Lower leg skin (tissue), 3 donors: ENCODE measurements around the gene NPDC1.

Source experiments
- POLR2A ChIP-seq, 2 donors: fragments of 450-650 bp; IDR thresholded peaks; one replicate each; pipeline ENCODE4 v1.6.1; 2016 to 2017; ENCODE audit warnings: antibody characterized with exemption in 2 of 2, mild to moderate bottlenecking in 1 of 2, moderate library complexity in 1 of 2
- TF ChIP-seq, protein P1 (sequence below), 3 donors: fragments of 450-650 bp; IDR thresholded peaks; one replicate each; pipeline ENCODE4 v1.5.1; 2016; ENCODE audit warnings: antibody characterized with exemption in 3 of 3, mild to moderate bottlenecking in 3 of 3, moderate library complexity in 2 of 3

DNA sequence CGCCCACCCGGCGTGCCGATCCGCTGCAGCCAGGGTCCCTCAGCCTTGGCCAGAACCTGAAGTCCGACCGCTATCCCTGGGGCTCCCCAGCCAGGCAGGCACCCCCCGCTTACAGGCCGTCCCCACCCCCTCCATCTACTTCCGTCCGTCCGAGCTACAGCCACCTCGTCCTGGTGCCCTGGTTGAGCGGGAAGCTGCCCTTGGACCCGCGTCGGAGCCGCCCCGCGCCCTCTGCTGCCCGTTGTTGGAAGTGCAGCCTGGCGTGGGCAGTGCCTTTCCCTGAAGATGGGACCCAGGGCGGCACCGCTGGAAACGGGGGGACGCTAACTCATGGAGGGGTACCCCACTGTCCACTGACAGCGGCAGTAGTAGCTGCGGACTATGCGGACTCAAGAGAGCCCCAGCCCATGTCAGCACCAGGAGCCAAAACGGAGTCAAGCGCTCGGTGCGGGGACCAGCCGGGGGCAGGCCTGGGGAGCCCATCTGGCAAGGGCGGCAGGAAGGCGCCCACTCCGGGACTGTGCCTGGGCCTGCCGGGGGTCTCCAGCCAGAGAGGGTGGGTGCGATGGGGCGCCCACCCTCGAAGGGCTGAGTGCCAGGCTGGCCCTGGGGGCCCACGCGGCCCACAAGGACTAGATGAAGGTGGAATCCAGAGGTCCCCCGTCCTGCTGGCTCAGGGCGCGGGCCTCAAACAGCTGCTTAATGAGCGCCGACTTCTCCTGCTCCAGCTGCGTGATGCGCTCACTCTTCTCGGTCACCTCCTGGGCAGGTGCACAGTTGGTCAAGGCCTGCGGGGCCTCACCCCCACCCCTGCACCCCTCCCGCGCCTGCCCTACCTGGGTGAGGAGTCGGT, 18.3 kb upstream of the NPDC1 start:
- TF ChIP-seq, protein P1, sequence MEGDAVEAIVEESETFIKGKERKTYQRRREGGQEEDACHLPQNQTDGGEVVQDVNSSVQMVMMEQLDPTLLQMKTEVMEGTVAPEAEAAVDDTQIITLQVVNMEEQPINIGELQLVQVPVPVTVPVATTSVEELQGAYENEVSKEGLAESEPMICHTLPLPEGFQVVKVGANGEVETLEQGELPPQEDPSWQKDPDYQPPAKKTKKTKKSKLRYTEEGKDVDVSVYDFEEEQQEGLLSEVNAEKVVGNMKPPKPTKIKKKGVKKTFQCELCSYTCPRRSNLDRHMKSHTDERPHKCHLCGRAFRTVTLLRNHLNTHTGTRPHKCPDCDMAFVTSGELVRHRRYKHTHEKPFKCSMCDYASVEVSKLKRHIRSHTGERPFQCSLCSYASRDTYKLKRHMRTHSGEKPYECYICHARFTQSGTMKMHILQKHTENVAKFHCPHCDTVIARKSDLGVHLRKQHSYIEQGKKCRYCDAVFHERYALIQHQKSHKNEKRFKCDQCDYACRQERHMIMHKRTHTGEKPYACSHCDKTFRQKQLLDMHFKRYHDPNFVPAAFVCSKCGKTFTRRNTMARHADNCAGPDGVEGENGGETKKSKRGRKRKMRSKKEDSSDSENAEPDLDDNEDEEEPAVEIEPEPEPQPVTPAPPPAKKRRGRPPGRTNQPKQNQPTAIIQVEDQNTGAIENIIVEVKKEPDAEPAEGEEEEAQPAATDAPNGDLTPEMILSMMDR (IDR thresholded peaks at IDR 0.05): peak in 1 of 3 donors; percentile 91
- no peak for TF ChIP-seq POLR2A (IDR thresholded peaks at IDR 0.05)
